GM12878 (cell line): Measurements from ENCODE around the gene NAV2. TPM values are rescaled to one million over a fixed set of nuclear protein-coding genes. Genes with fewer than 3 reads are reported as not detected.

ENCODE experiments used
- ATAC-seq: fragments of 200-7000 bp; cut with Tn5 transposase; 3 replicates; pipeline ENCODE4 v1.9.1; 2020; ENCODE audit warnings: mild to moderate bottlenecking, moderate library complexity
- BruUV-seq: library from RNA; stranded (reverse); fragments of 400-500 nt; replicated peaks from 2 replicates; lab custom pipeline; 2021; lab: Mats Ljungman, UMichigan
- CTCF ChIA-PET: fragments of 300-600 bp; sonication (Branson Sonifier 250); formaldehyde crosslinking; extraction: SDS; loops from one replicate; lab custom pipeline; 2021; ENCODE audit warnings: inconsistent platforms; lab: Yijun Ruan, JAX
- POLR2A ChIA-PET: fragments of 350-600 bp; formaldehyde crosslinking; extraction: SDS; loops from one replicate; lab custom pipeline; 2021; ENCODE audit warnings: inconsistent platforms; lab: Charles Lee
- RAD21 ChIA-PET: fragments of 300-600 bp; sonication (Branson Sonifier 250); formaldehyde crosslinking; loops from one replicate; lab custom pipeline; 2023; ENCODE audit warnings: antibody characterized with exemption; ENCODE audit not compliant: unreplicated experiment; lab: Charles Lee
- SMC1A ChIA-PET: fragments of 300-600 bp; sonication (Branson Sonifier 250); formaldehyde crosslinking; loops from one replicate; lab custom pipeline; 2023; ENCODE audit not compliant: unreplicated experiment, uncharacterized antibody; lab: Charles Lee
- DNase-seq: peaks from one replicate; pipeline ENCODE4 v3.0.0-alpha.2; 2011; ENCODE audit warnings: low read depth, low spot score
- FAIRE-seq: peaks from 3 replicates; lab custom pipeline; 2011; peaks lifted over from hg19 to GRCh38; lab: Jason Lieb, UNC
- H2AFZ ChIP-seq: 2 replicates; pipeline ENCODE4 v1.6.0; 2011; ENCODE audit warnings: low read depth, low read length, control low read depth; ENCODE audit not compliant: control insufficient read depth
- H3K27ac ChIP-seq: 2 replicates; pipeline ENCODE4 v1.5.1; 2011; ENCODE audit warnings: control low read depth; ENCODE audit not compliant: control insufficient read depth, insufficient read depth
- H3K27me3 ChIP-seq, 2 experiments: replicated peaks in 1 of 2; 2 replicates each; pipeline versions ENCODE4 v1.6.0 to v1.6.1; 2011; ENCODE audit warnings: low read length in 1 of 2; ENCODE audit not compliant: control insufficient read depth in 2 of 2, insufficient read depth in 2 of 2
- H3K36me3 ChIP-seq, 2 experiments: 2 replicates each; pipeline ENCODE4 v1.5.1; 2011; ENCODE audit warnings: low read length in 1 of 2; ENCODE audit not compliant: control insufficient read depth in 2 of 2, insufficient read depth in 2 of 2
- H3K4me1 ChIP-seq: 2 replicates; pipeline ENCODE4 v1.6.1; 2011; ENCODE audit warnings: mild to moderate bottlenecking, low read length, moderate library complexity, mixed read lengths; ENCODE audit not compliant: control insufficient read depth, insufficient read depth
- H3K4me2 ChIP-seq: 2 replicates; pipeline ENCODE4 v1.6.0; 2011; ENCODE audit warnings: control low read depth; ENCODE audit not compliant: control insufficient read depth, insufficient read depth
- H3K4me3 ChIP-seq: fragments of 200-600 bp; sonication (generic); 2 replicates; pipeline ENCODE4 v1.5.1; 2016
- H3K79me2 ChIP-seq: 2 replicates; pipeline ENCODE4 v1.6.0; 2011; ENCODE audit warnings: low read length; ENCODE audit not compliant: control insufficient read depth, insufficient read depth
- H3K9ac ChIP-seq: 2 replicates; pipeline ENCODE4 v1.8.0; 2011; ENCODE audit warnings: low read length, control low read depth, mixed read lengths; ENCODE audit not compliant: control insufficient read depth, insufficient read depth
- H3K9me3 ChIP-seq: replicated peaks from 3 replicates; pipeline ENCODE4 v1.5.1; 2011; ENCODE audit warnings: mild to moderate bottlenecking, low read length; ENCODE audit not compliant: control insufficient read depth, insufficient read depth
- H4K20me1 ChIP-seq: 2 replicates; pipeline ENCODE4 v1.6.0; 2011; ENCODE audit not compliant: control insufficient read depth, insufficient read depth
- FOS ChIP-seq: IDR thresholded peaks from 3 replicates; pipeline ENCODE4 v1.6.1; 2011; ENCODE audit warnings: borderline replicate concordance; ENCODE audit not compliant: insufficient read length; ENCODE audit errors: extremely low read depth
- HDAC6 ChIP-seq: fragments of 200-600 bp; sonication (generic); IDR thresholded peaks from one replicate; pipeline ENCODE4 v1.8.0; 2017; ENCODE audit warnings: antibody characterized with exemption; ENCODE audit not compliant: unreplicated experiment
- POU2F2 ChIP-seq: IDR thresholded peaks from 3 replicates; pipeline ENCODE4 v1.6.1; 2011; ENCODE audit warnings: low read depth, mild to moderate bottlenecking, low read length, borderline replicate concordance
- RELA ChIP-seq: fragments of 450-650 bp; IDR thresholded peaks from 2 replicates; pipeline ENCODE4 v1.8.0; 2014; ENCODE audit warnings: borderline replicate concordance; ENCODE audit not compliant: partially characterized antibody
- ZNF217 ChIP-seq: fragments of 450-650 bp; IDR thresholded peaks from 2 replicates; pipeline ENCODE4 v1.6.1; 2017; ENCODE audit warnings: antibody characterized with exemption, mild to moderate bottlenecking
- ZNF274 ChIP-seq: IDR thresholded peaks from one replicate; pipeline ENCODE4 v1.8.0; 2011; ENCODE audit not compliant: insufficient read length, insufficient read depth
- WGBS: methylation state at CpG from one replicate; pipeline ENCODE4 v1.1.6; 2016; ENCODE audit warnings: low lambda C conversion rate; ENCODE audit not compliant: insufficient replicate concordance, insufficient coverage; ENCODE audit errors: missing lambda C conversion rate; 5-methylcytosine and 5-hydroxymethylcytosine counted together
- in situ Hi-C: fragments of 300-500 bp; cut with MboI; formaldehyde crosslinking; loops from 9 replicates; pipeline ENCODE4 v1.14.3; 2018; ENCODE audit warnings: mixed read lengths
- intact Hi-C: fragments of 100-400 bp; cut with micrococcal nuclease; formaldehyde crosslinking; loops from one replicate; pipeline ENCODE4 v1.14.2; 2022; ENCODE audit not compliant: unreplicated experiment
- polyA plus RNA-seq, 11 experiments: library from polyadenylated mRNA; depleted of rRNA in 4 of 11; unstranded in 6 of 11; stranded (reverse) in 5 of 11; fragments of >200 nt; fragmentation: Nextera tagmentation in 4 of 11; fragmentation: Illumina TruSeq in 1 of 11; extraction: Ambion mirVana in 4 of 11; extraction: Trizol in 1 of 11; gene quantifications; 1 replicate in 1 of 11; 2 replicates in 10 of 11; pipeline versions ENCODE4 v1.2.1 to v1.2.3, GENCODE V29; 2011 to 2016; ENCODE audit warnings: inconsistent platforms in 2 of 11, missing spikeins in 2 of 11, low read depth in 1 of 11
- total RNA-seq, 4 experiments: library from RNA; depleted of rRNA in 3 of 4; stranded (reverse); fragments of >200 nt in 3 of 4; fragmentation: Illumina TruSeq in 1 of 4; extraction: Trizol in 1 of 4; gene quantifications; 2 replicates each; pipeline versions ENCODE4 v1.2.1 to v1.2.3, GENCODE V29; 2013 to 2021
- TF ChIP-seq, protein P1 (sequence below): fragments of 450-650 bp; IDR thresholded peaks from 2 replicates; pipeline ENCODE4 v1.6.1; 2016; ENCODE audit warnings: mild to moderate bottlenecking, moderate library complexity, borderline replicate concordance
- TF ChIP-seq, protein P2 (sequence below): IDR thresholded peaks from 2 replicates; pipeline ENCODE4 v1.6.1; 2011; ENCODE audit warnings: borderline replicate concordance, low read depth, mild to moderate bottlenecking, moderate library complexity, mixed read lengths, low read length; ENCODE audit not compliant: insufficient read depth; ENCODE audit errors: extremely low read length

NAV2 gene
- total and polyA plus RNA-seq, 10 of the 15 experiments (the other 5 are each of a cell fraction or from before 2014, with no cell fraction given) = 0.35 to 6.1 (median 1.1) TPM

DNA sequence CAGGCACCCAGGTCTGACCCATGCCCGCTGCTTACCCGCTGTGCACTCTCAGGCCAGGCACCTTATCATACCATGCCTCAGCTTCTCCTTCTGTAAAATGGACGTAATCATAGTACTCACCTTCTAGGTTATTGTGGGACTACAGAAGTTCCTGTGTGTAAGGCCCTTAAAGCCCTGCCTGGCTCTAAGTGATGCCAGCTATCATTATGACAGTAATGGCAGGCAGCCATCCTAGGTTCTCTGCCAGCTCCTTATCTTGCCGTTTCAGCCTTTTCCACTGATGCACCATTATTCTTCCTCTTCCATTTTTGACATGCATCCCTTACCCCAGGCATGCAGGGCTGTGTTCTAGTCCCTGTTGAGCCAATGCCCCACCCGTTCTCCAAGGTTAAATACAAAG lies 389.8 kb downstream of the NAV2 start:
- ChIA-PET RAD21 (no interaction called here), POLR2A (no interaction called here), SMC1A (no interaction called here), CTCF (interaction anchor here (0.6 to 1.3 kb wide), 3 partner anchors 9 to 196 kb away, joined by 3 to 4 read pairs (median 3); no protein-coding TSS in a partner anchor)
- Histone ChIP-seq H3K9me3 (no peaks in the 10 kb centered on the region), H4K20me1 (no peaks in the 10 kb centered on the region), H3K4me1 (no peaks in the 10 kb centered on the region), H3K79me2 (no peaks in the 10 kb centered on the region), H3K36me3 (no peaks in the 10 kb centered on the region), H3K4me2 (no peak overlapping the region), H3K4me3 (no peak overlapping the region), H3K27ac (no peak overlapping the region), H2AFZ (no peak overlapping the region), H3K27me3 (no peaks in the 10 kb centered on the region; a peak in 1 of 4 replicates), H3K9ac (no peak overlapping the region)
- in situ Hi-C loops = no loop called here
- ATAC-seq (no peak), DNase-seq (no peak), FAIRE-seq (no peak)
- intact Hi-C loops = no loop called here
- 53% methylated on average over 5 of the region's 5 CpGs for WGBS
- TF ChIP-seq ZNF217 (no peak), POU2F2 (no peak), HDAC6 (no peak), RELA (no peak), FOS (no peak), ZNF274 (no peak)
- TF ChIP-seq, protein P1, sequence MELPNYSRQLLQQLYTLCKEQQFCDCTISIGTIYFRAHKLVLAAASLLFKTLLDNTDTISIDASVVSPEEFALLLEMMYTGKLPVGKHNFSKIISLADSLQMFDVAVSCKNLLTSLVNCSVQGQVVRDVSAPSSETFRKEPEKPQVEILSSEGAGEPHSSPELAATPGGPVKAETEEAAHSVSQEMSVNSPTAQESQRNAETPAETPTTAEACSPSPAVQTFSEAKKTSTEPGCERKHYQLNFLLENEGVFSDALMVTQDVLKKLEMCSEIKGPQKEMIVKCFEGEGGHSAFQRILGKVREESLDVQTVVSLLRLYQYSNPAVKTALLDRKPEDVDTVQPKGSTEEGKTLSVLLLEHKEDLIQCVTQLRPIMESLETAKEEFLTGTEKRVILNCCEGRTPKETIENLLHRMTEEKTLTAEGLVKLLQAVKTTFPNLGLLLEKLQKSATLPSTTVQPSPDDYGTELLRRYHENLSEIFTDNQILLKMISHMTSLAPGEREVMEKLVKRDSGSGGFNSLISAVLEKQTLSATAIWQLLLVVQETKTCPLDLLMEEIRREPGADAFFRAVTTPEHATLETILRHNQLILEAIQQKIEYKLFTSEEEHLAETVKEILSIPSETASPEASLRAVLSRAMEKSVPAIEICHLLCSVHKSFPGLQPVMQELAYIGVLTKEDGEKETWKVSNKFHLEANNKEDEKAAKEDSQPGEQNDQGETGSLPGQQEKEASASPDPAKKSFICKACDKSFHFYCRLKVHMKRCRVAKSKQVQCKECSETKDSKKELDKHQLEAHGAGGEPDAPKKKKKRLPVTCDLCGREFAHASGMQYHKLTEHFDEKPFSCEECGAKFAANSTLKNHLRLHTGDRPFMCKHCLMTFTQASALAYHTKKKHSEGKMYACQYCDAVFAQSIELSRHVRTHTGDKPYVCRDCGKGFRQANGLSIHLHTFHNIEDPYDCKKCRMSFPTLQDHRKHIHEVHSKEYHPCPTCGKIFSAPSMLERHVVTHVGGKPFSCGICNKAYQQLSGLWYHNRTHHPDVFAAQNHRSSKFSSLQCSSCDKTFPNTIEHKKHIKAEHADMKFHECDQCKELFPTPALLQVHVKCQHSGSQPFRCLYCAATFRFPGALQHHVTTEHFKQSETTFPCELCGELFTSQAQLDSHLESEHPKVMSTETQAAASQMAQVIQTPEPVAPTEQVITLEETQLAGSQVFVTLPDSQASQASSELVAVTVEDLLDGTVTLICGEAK = no peak
- TF ChIP-seq, protein P2, sequence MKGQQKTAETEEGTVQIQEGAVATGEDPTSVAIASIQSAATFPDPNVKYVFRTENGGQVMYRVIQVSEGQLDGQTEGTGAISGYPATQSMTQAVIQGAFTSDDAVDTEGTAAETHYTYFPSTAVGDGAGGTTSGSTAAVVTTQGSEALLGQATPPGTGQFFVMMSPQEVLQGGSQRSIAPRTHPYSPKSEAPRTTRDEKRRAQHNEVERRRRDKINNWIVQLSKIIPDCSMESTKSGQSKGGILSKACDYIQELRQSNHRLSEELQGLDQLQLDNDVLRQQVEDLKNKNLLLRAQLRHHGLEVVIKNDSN = no peak
- BruUV-seq = no TSS peak
